NCI-H187 treated with DMSO at 0.1 percent for 48 hours (cell line): ENCODE data around the gene ANKRD11.

Experiments used
- DNase-seq: peaks from one replicate; lab custom pipeline; 2025; lab: John Stamatoyannopoulos, UW

Gene ANKRD11

GRCh38 chr16:89297156-89297874 is 193.0 kb downstream of the ANKRD11 start:
- DNase-seq, result no peak

- DNase-seq, result no peak
Observed at GRCh38 chr16:89295915-89296314, 194.4 kb downstream of the ANKRD11 start.

GRCh38 chr16:89295071-89295900 is 195.1 kb downstream of the ANKRD11 start:
- no peak for DNase-seq

- DNase-seq, result no peak
Observed at GRCh38 chr16:89294486-89294885, 195.9 kb downstream of the ANKRD11 start.

- no peak for DNase-seq
Observed at GRCh38 chr16:89293276-89294143, 196.9 kb downstream of the ANKRD11 start.

- DNase-seq, result no peak
Observed at GRCh38 chr16:89292443-89293078, 197.8 kb downstream of the ANKRD11 start.

GRCh38 chr16:89291776-89292175 is 198.6 kb downstream of the ANKRD11 start:
- DNase-seq, result no peak

GRCh38 chr16:89291363-89291762 is 199.0 kb downstream of the ANKRD11 start:
- no peak for DNase-seq

GRCh38 chr16:89290887-89291286 is 199.5 kb downstream of the ANKRD11 start:
- DNase-seq, result no peak

- DNase-seq, result no peak
Observed at GRCh38 chr16:89290472-89290871, 199.9 kb downstream of the ANKRD11 start.

- no peak for DNase-seq
Observed at GRCh38 chr16:89289428-89290395, 200.6 kb downstream of the ANKRD11 start.

GRCh38 chr16:89288966-89289365 is 201.4 kb downstream of the ANKRD11 start:
- DNase-seq, result no peak

GRCh38 chr16:89288577-89288844 is 201.8 kb downstream of the ANKRD11 start:
- DNase-seq, result no peak

GRCh38 chr16:89287777-89288576 is 202.4 kb downstream of the ANKRD11 start:
- no peak for DNase-seq

- no peak for DNase-seq
Observed at GRCh38 chr16:89286096-89286495, 204.3 kb downstream of the ANKRD11 start.

- DNase-seq, result no peak
Observed at GRCh38 chr16:89285381-89285780, 205.0 kb downstream of the ANKRD11 start.

GRCh38 chr16:89283449-89283848 is 206.9 kb downstream of the ANKRD11 start:
- DNase-seq, result no peak

GRCh38 chr16:89282523-89282922 is 207.8 kb downstream of the ANKRD11 start:
- no peak for DNase-seq

GRCh38 chr16:89281829-89282228 is 208.5 kb downstream of the ANKRD11 start:
- DNase-seq, result no peak

- DNase-seq, result no peak
Observed at GRCh38 chr16:89281189-89281577, 209.2 kb downstream of the ANKRD11 start.
